Activated T-helper 17 cell treated with anti-CD3 and anti-CD28 coated beads, Interleukin-2, amount 50 U/mL, for 72 hours (primary cell): ENCODE data around the gene PSME3. TPM values are rescaled to one million over a fixed set of nuclear protein-coding genes. Genes with fewer than 3 reads are reported as not detected.

Experiments used
- ATAC-seq: fragments of 150-1000 bp; cut with Tn5 transposase; replicated peaks from 2 replicates; pipeline ENCODE4 v1.10.0; 2021; ENCODE audit warnings: mild to moderate bottlenecking, moderate library complexity
- H3K27ac Mint-ChIP-seq: one replicate; pipeline ENCODE4 v1.8.0; 2022; ENCODE audit warnings: mixed read lengths
- H3K27me3 Mint-ChIP-seq: one replicate; pipeline ENCODE4 v1.8.0; 2022; ENCODE audit warnings: mixed read lengths
- H3K36me3 Mint-ChIP-seq: one replicate; pipeline ENCODE4 v1.8.0; 2022; ENCODE audit warnings: low read depth, mild to moderate bottlenecking, mixed read lengths
- H3K4me1 Mint-ChIP-seq: one replicate; pipeline ENCODE4 v1.8.0; 2022; ENCODE audit warnings: mixed read lengths
- H3K4me3 Mint-ChIP-seq: one replicate; pipeline ENCODE4 v1.8.0; 2022; ENCODE audit warnings: mild to moderate bottlenecking, mixed read lengths
- H3K9me3 Mint-ChIP-seq: one replicate; pipeline ENCODE4 v1.8.0; 2022; ENCODE audit warnings: mixed read lengths
- total RNA-seq, 2 donors: library from RNA; stranded (reverse); gene quantifications; one replicate each; pipeline ENCODE4 v1.2.3, GENCODE V29; 2022

Gene PSME3
- total RNA-seq, 2 donors from 2014 or later: 56.5 to 159 TPM

DNA sequence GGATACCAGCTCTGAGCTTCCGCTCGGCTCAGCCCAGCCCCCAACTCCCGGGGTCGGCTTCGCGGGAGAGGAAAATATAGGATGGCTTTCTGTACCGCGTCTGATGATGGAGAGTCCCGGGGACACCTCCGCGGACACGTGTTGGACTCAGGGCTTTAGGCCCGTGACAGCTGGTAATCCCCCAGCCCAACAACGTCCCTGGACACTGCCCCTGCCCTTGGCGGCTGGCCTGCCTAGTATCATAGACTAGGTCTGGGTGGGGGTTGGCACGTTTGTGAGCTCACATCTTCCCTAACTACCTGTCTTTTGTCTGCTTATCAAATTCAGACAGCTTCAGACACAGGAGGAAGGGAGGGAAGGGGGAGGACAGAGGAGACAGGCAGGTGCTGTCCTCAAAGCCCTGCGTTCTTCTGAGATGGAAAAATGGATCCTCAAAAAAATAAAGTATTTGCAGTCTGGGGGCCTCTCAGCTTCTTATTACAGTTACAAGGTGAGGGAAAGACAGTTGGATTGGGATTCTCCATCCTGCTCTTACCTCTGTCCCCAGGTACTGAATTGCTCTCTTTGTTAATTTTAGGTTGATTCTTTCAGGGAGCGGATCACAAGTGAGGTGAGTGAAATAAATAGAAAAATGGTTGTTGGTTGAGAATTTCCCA lies 698 bp downstream of the PSME3 start:
- Mint-ChIP-seq H3K36me3 (peaks cover 58% of the 10 kb centered on the region), H3K27me3 (no peaks in the 10 kb centered on the region), H3K27ac (peak overlapping the region; percentile 95), H3K4me1 (peaks cover 8% of the 10 kb centered on the region), H3K4me3 (peak overlapping the region; percentile 92), H3K9me3 (no peaks in the 10 kb centered on the region)
- ATAC-seq: no peak

DNA sequence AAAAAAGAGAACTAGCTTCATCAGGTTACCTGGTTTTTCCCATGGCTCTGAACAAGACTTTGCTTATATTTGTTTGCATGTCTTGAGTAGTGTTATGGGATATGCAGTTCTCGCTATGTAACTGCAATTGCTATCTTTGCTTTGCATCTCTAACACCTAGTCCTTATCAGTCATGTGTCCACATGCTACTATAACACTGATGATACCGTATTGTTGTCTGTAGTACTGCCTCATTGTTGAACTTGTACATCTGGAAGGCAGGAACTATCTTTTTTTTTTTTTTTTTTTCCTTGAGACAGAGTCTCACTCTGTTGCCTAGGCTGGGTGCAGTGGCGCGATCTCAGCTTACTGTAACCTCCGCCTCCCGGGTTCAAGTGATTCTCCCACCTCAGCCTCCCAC lies 2.5 kb downstream of the PSME3 start:
- H3K4me3 Mint-ChIP-seq: no peak overlapping the region
- peaks cover 8% of the 10 kb centered on the region for H3K4me1 Mint-ChIP-seq
- no peaks in the 10 kb centered on the region for H3K9me3 Mint-ChIP-seq
- H3K27me3 Mint-ChIP-seq: no peaks in the 10 kb centered on the region
- no peak overlapping the region for H3K27ac Mint-ChIP-seq
- H3K36me3 Mint-ChIP-seq: peaks cover 76% of the 10 kb centered on the region
- no peak for ATAC-seq

DNA sequence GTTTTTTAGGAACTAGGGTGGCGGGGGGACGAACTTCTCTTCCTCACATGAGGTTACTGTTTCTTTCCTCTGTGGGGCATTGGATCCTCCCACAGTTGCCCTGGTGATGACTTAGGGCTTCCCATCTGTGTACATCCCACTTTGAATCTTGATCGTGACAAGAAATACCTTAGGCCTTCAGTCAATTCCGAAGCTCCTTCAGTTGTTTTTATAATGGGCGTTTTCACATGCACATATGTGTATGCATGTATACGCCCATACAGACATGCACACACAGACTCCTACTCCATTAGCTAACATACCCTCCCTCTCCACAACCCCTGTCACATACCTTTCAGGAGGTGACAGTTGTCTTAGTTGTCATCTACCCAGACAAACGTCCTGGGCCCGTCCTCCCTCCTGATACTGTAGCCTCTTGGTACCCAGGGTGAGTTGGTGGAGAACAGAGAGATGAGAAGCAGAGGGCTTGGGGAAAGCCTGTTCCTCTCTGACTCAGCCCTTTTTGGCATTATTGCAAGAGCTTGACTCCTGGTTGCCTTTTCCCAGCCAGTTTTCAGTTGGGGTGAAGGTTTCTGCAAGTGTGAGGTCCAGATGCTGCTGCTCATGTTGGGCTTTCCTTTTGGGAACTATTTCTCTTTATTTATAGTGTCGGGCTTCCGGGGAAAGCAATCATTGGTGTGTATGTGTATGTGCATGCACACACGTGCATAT lies 8.9 kb downstream of the PSME3 start:
- peaks cover 93% of the 10 kb centered on the region for H3K36me3 Mint-ChIP-seq
- peaks cover 24% of the 10 kb centered on the region for H3K4me1 Mint-ChIP-seq
- H3K27ac Mint-ChIP-seq: no peak overlapping the region
- ATAC-seq: no peak
- no peaks in the 10 kb centered on the region for H3K9me3 Mint-ChIP-seq
- no peaks in the 10 kb centered on the region for H3K27me3 Mint-ChIP-seq
- no peak overlapping the region for H3K4me3 Mint-ChIP-seq

DNA sequence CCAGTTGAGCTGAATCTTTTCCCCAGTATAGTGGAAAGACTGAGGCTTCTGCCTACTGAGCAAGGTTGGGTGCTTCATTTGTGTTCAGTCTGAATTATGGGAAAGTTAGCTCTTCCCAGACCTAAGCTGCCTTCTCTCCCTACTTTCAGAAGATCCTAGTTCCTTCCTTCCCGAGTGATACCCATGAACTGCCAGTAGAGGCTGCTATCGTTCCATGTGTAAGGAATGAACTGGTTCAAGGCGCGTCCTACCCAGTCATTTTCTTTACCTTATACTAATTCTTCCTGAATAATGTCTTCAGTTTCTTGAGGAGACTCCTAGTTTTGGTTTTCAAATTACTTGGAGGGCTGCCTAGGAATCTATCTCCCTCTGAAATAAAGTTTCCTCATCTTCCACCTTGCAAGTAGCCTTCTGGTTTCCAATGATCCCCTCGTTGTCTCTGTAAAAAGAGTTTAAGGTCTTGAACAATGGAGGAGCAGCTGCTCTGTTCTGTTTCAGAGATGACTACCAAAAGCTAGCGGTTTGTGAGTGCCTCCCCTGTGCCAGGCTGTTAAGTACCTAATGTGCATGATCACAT lies 10.2 kb downstream of the PSME3 start:
- H3K27me3 Mint-ChIP-seq: no peaks in the 10 kb centered on the region
- ATAC-seq: no peak
- no peak overlapping the region for H3K27ac Mint-ChIP-seq
- no peaks in the 10 kb centered on the region for H3K9me3 Mint-ChIP-seq
- peaks cover 24% of the 10 kb centered on the region for H3K4me1 Mint-ChIP-seq
- peaks cover 80% of the 10 kb centered on the region for H3K36me3 Mint-ChIP-seq
- no peak overlapping the region for H3K4me3 Mint-ChIP-seq

DNA sequence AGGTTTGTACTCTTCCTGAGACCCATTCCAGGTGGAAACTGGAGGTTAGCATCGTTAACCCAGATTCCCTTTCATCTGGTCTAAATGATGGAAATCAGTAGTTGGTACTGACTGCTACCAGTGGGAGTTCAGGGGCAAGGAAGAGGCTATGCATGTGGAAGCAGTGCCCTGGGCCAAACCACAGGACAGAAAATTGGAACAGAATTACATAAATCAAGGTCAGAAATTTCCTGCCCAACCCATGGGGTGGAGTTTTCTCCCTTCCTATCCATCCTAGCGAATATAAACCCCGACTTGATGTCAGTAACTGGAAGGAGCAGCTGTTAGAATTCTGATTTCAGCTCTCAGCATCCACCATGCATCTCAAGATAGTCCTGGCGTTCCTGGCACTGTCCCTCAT lies 11.1 kb downstream of the PSME3 start, which contains the start of gene AOC2:
Gene AOC2 (plus strand): TSS at position 310 of the 400 bp plus-strand sequence. CDS start 47 bp downstream, at position 357.
- Mint-ChIP-seq H3K4me1 (peaks cover 24% of the 10 kb centered on the region), H3K27ac (peak within 1 kb of the TSS; percentile 80), H3K9me3 (no peaks in the 10 kb centered on the region), H3K4me3 (peak within 1 kb of the TSS; percentile 52), H3K27me3 (no peaks in the 10 kb centered on the region), H3K36me3 (peaks cover 72% of the 10 kb centered on the region)
- ATAC-seq: no peak

DNA sequence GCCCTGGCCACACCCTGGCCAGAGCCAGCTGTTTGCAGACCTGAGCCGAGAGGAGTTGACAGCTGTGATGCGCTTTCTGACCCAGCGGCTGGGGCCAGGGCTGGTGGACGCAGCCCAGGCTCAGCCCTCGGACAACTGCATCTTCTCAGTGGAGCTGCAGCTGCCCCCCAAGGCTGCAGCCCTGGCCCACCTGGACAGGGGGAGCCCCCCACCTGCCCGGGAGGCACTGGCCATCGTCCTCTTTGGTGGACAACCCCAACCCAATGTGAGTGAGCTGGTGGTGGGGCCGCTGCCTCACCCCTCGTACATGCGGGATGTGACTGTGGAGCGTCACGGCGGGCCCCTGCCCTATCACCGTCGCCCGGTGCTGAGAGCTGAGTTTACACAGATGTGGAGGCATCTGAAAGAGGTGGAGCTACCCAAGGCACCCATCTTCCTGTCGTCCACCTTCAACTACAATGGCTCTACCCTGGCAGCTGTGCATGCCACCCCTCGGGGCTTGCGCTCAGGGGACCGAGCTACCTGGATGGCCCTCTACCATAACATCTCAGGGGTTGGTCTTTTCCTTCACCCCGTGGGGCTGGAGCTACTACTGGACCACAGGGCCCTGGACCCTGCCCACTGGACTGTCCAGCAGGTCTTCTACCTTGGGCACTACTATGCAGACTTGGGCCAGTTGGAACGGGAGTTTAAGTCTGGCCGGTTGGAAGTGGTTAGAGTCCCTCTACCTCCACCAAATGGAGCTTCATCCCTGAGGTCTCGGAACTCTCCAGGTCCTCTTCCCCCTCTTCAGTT lies 11.8 kb downstream of the PSME3 start:
- H3K27me3 Mint-ChIP-seq: no peaks in the 10 kb centered on the region
- no peak for ATAC-seq
- peak overlapping the region; percentile 80 for H3K27ac Mint-ChIP-seq

DNA sequence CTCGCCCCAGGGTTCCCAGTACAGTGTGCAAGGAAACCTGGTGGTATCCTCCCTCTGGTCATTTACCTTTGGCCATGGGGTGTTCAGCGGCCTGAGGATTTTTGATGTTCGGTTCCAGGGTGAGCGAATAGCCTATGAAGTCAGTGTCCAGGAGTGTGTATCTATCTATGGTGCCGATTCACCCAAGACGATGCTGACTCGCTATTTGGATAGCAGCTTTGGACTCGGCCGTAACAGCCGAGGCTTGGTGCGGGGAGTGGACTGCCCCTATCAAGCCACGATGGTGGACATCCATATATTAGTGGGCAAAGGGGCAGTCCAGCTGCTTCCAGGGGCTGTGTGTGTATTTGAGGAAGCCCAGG lies 12.3 kb downstream of the PSME3 start:
- peak overlapping the region; percentile 52 for H3K4me3 Mint-ChIP-seq
- peaks cover 3% of the 10 kb centered on the region for H3K27me3 Mint-ChIP-seq
- peaks cover 24% of the 10 kb centered on the region for H3K4me1 Mint-ChIP-seq
- H3K27ac Mint-ChIP-seq: peak overlapping the region; percentile 80
- H3K36me3 Mint-ChIP-seq: peaks cover 59% of the 10 kb centered on the region
- no peaks in the 10 kb centered on the region for H3K9me3 Mint-ChIP-seq
- ATAC-seq: peak; percentile 1

More for the DNA sequence above, 11.8 kb downstream of the PSME3 start:
- H3K4me3 Mint-ChIP-seq: peak overlapping the region; percentile 52
- H3K9me3 Mint-ChIP-seq: no peaks in the 10 kb centered on the region
- peaks cover 65% of the 10 kb centered on the region for H3K36me3 Mint-ChIP-seq
- H3K4me1 Mint-ChIP-seq: peaks cover 24% of the 10 kb centered on the region

DNA sequence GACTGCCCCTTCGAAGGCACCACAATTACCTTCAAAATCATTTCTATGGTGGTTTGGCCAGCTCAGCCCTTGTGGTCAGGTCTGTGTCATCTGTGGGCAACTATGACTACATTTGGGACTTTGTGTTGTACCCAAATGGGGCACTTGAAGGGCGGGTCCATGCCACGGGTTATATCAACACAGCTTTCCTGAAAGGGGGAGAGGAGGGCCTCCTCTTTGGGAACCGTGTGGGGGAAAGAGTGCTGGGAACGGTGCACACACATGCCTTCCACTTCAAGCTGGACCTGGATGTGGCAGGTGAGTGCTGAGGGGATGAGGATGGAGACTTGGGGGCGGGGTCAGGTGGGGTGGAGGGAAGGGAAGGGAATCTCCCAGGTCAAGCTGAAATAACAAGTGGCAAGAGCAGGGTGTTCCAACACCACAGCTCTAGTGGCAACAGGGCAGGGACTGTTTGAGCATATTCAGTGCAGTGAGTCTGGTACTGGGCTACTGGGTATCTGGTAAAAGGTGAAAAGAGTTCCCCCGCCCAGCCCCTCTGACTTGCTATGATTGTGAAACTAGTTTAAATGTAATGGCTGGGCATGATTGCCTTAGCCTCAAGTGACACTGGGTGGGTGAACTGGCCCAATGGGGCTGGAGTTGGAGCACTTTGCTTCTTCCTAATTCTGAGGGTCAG lies 12.9 kb downstream of the PSME3 start:
- Mint-ChIP-seq H3K9me3 (no peaks in the 10 kb centered on the region), H3K4me3 (peak overlapping the region; percentile 52)
- ATAC-seq: peak; percentile 91

DNA sequence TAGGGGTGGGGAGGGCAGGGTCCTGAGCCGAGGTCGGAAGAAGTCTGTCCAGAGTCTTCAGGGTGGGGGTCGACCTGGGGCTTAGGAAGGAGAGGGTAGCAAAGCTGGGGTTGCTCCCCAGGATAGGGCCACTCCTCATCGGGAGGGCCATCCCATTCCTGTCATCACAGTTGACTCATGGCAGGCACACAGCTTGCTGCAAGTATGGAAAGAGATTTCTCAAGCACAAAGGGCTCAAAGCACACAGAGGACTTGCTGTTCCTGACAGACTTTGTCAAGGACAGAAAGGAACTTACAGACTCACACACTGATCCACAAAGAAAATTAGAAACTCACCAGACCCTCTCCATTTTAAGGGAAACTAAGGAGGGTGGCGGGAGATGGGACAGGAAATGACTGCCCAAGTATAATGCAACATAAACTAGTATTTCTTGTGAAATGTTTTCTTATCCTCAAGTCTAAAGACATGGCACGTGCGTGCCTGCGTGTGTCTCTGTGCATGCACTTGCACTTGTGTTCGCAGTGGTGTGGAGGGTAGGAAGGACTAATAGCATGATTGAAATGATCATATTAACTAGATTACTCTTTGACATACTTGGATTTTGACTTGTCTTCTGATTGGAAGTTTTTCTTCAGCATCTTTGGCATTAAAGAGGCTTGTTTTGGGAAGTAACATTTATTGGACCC lies 13.5 kb downstream of the PSME3 start:
- Mint-ChIP-seq H3K36me3 (peaks cover 47% of the 10 kb centered on the region), H3K27me3 (peaks cover 3% of the 10 kb centered on the region), H3K4me3 (peak overlapping the region; percentile 52), H3K9me3 (no peaks in the 10 kb centered on the region), H3K4me1 (peaks cover 24% of the 10 kb centered on the region), H3K27ac (peak overlapping the region; percentile 80)
- ATAC-seq: no peak

More for the DNA sequence above, 12.9 kb downstream of the PSME3 start:
- Mint-ChIP-seq H3K27ac (peak overlapping the region; percentile 80), H3K27me3 (peaks cover 3% of the 10 kb centered on the region), H3K36me3 (peaks cover 54% of the 10 kb centered on the region), H3K4me1 (peaks cover 24% of the 10 kb centered on the region)

DNA sequence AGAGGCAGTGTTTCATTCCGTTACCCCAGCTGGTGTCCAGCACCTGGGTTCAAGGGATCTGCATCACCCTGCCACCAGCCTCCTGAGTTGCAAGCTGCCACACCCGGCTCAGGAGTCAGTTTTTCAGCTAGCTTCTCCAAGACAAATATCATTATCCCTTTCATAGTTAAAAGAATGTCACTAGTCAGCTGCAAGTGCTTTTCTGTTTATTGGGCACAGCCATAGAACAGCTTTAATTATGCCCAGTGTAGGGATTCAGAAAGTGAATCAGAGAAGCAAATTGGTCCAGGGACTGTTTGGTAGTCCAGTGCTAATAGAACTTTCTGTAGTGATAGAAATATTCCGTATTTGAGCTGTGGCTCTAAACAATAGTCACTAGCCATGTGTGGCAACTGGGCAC lies 14.9 kb downstream of the PSME3 start:
- Mint-ChIP-seq H3K36me3 (peaks cover 34% of the 10 kb centered on the region), H3K27ac (no peak overlapping the region), H3K9me3 (no peaks in the 10 kb centered on the region), H3K27me3 (peaks cover 7% of the 10 kb centered on the region), H3K4me3 (no peak overlapping the region), H3K4me1 (peaks cover 20% of the 10 kb centered on the region)
- no peak for ATAC-seq

DNA sequence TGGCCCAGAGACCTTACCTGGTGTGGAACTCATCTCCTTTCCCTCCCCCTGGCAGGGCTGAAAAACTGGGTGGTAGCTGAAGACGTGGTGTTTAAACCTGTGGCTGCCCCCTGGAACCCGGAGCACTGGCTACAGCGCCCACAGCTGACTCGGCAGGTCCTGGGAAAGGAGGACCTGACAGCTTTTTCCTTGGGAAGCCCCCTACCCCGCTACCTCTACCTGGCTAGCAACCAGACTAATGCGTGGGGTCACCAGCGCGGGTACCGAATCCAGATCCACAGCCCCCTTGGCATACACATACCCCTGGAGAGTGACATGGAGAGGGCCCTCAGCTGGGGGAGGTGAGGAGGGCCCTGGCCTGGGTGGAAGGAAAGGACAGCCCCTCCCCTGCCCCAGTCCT lies 15.8 kb downstream of the PSME3 start:
- peaks cover 24% of the 10 kb centered on the region for H3K36me3 Mint-ChIP-seq
- peaks cover 16% of the 10 kb centered on the region for H3K27me3 Mint-ChIP-seq
- no peak overlapping the region for H3K27ac Mint-ChIP-seq
- no peaks in the 10 kb centered on the region for H3K9me3 Mint-ChIP-seq
- peaks cover 15% of the 10 kb centered on the region for H3K4me1 Mint-ChIP-seq
- no peak overlapping the region for H3K4me3 Mint-ChIP-seq
- ATAC-seq: no peak

DNA sequence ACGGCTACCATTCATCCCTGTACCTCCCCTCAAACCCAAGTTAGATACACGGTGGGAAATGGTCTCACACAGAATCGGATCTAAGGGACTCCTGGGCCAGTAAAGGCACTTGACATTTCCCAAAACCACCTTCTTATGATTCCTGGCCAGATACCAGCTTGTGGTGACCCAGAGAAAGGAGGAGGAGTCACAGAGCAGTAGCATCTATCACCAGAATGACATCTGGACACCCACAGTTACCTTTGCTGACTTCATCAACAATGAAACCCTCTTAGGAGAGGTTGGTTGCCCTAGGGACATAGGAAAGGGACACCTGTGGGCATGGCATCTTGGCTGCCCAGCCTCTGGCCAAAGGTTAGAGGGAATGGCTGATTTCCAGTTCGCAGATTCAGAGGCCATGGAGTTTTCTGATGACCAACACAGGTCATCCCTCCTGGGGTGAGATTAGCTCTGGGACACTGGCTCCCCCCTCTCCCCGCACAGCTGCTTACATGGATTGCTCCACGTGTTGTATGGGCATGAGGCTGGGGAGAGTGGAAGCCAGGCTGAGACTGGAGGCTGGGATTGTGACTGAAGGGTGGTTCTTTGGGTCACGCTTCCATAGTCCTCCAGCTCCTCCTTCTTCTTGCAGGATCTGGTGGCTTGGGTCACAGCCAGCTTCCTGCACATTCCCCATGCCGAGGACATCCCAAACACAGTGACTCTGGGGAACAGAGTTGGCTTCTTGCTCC lies 16.4 kb downstream of the PSME3 start:
- ATAC-seq: no peak
- Mint-ChIP-seq H3K27ac (peak overlapping the region; percentile 25), H3K4me3 (no peak overlapping the region), H3K27me3 (peaks cover 17% of the 10 kb centered on the region), H3K36me3 (peaks cover 18% of the 10 kb centered on the region), H3K4me1 (peaks cover 15% of the 10 kb centered on the region), H3K9me3 (no peaks in the 10 kb centered on the region)

DNA sequence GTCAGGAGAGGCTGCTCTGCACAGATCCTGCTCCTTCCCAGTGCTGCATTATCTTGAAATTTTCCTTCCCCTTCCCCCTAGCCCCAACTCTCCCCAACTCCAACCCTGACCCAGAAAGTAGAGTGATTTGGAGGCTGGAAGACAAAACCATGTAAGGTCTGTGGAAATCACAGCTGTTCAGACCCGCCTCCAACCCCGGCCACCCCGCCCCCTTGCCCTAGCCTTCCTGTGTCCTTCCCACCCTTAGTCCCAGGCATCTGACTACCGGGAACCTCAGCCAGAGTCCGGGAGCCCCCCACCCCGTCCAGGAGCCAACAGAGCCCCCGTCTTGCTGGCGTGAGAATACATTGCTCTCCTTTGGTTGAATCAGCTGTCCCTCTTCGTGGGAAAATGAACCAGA lies 17.8 kb downstream of the PSME3 start, which contains the start of gene AOC3:
Gene AOC3 (plus strand): TSS at position 246 of the 400 bp plus-strand sequence. CDS start 145 bp downstream, at position 391.
- Mint-ChIP-seq H3K36me3 (peaks cover 5% of the 10 kb centered on the region), H3K27ac (peak within 1 kb of the TSS; percentile 25), H3K27me3 (peaks cover 17% of the 10 kb centered on the region), H3K4me1 (peaks cover 8% of the 10 kb centered on the region), H3K4me3 (no peak within 1 kb of the TSS), H3K9me3 (no peaks in the 10 kb centered on the region)
- ATAC-seq: no peak
